Loucy (cell line): ENCODE measurements around the gene PI16.
"Not testable (repeated sequence)": the region's sequence is repeated elsewhere in the genome, so short reads cannot be mapped to it uniquely, and the experiment has no call there.

Experiments
- H2AFZ ChIP-seq: fragments of 200-600 bp; sonication (generic); 2 replicates; pipeline ENCODE4 v1.6.0; 2016; ENCODE audit warnings: antibody characterized with exemption, mild to moderate bottlenecking, low read length, moderate library complexity
- H3F3A ChIP-seq: fragments of 200-600 bp; 2 replicates; pipeline ENCODE4 v1.6.0; 2016; ENCODE audit warnings: antibody characterized with exemption, low read depth, mild to moderate bottlenecking
- H3K27me3 ChIP-seq: fragments of 200-600 bp; sonication (generic); 2 replicates; pipeline ENCODE4 v1.6.1; 2014; ENCODE audit warnings: low read length, mild to moderate bottlenecking; ENCODE audit not compliant: insufficient read depth, poor library complexity, severe bottlenecking
- H3K36me3 ChIP-seq: fragments of 200-600 bp; sonication (generic); 2 replicates; pipeline ENCODE4 v1.6.1; 2016; ENCODE audit warnings: low read length; ENCODE audit not compliant: insufficient read depth
- H3K4me1 ChIP-seq: fragments of 200-600 bp; sonication (generic); 2 replicates; pipeline ENCODE4 v1.5.1; 2014; ENCODE audit warnings: low read length, mild to moderate bottlenecking; ENCODE audit not compliant: insufficient read depth, poor library complexity, severe bottlenecking
- H3K4me2 ChIP-seq: fragments of 200-600 bp; sonication (generic); 2 replicates; pipeline ENCODE4 v1.6.0; 2014; ENCODE audit warnings: antibody characterized with exemption, low read length, low read depth, mild to moderate bottlenecking; ENCODE audit not compliant: poor library complexity, severe bottlenecking
- H3K4me3 ChIP-seq: fragments of 200-600 bp; sonication (generic); 2 replicates; pipeline ENCODE4 v1.5.1; 2014; ENCODE audit warnings: low read length, mild to moderate bottlenecking, mixed read lengths; ENCODE audit not compliant: poor library complexity, severe bottlenecking
- H3K79me2 ChIP-seq: fragments of 200-600 bp; sonication (generic); 2 replicates; pipeline ENCODE4 v1.6.1; 2014; ENCODE audit warnings: low read length; ENCODE audit not compliant: insufficient read depth
- H3K9ac ChIP-seq: fragments of 200-600 bp; sonication (generic); 2 replicates; pipeline ENCODE4 v1.6.0; 2014; ENCODE audit warnings: mild to moderate bottlenecking, low read depth, low read length, moderate library complexity; ENCODE audit not compliant: poor library complexity, severe bottlenecking
- H3K9me2 ChIP-seq: fragments of 200-600 bp; sonication (generic); replicated peaks from 2 replicates; pipeline ENCODE4 v1.6.1; 2016; ENCODE audit warnings: low read depth, low read length, mixed read lengths
- H3K9me3 ChIP-seq: fragments of 200-600 bp; sonication (generic); 2 replicates; pipeline ENCODE4 v1.6.1; 2014; ENCODE audit warnings: mild to moderate bottlenecking, antibody characterized with exemption, low read length, low read depth; ENCODE audit not compliant: insufficient read depth
- H4K20me1 ChIP-seq: fragments of 200-600 bp; sonication (generic); 2 replicates; pipeline ENCODE4 v1.6.0; 2014; ENCODE audit warnings: antibody characterized with exemption, low read length, mild to moderate bottlenecking; ENCODE audit not compliant: insufficient read depth, poor library complexity, severe bottlenecking
- EZH2phosphoT487 ChIP-seq: fragments of 200-600 bp; IDR thresholded peaks from 2 replicates; pipeline ENCODE4 v1.6.1; 2018; ENCODE audit warnings: antibody characterized with exemption, mild to moderate bottlenecking, moderate library complexity, borderline replicate concordance
- TF ChIP-seq, protein P1 (sequence below): fragments of 200-600 bp; sonication (generic); conservative IDR thresholded peaks from 2 replicates; pipeline ENCODE4 v1.5.1; 2014; ENCODE audit warnings: mild to moderate bottlenecking, antibody characterized with exemption, low read length

The PI16 gene

DNA sequence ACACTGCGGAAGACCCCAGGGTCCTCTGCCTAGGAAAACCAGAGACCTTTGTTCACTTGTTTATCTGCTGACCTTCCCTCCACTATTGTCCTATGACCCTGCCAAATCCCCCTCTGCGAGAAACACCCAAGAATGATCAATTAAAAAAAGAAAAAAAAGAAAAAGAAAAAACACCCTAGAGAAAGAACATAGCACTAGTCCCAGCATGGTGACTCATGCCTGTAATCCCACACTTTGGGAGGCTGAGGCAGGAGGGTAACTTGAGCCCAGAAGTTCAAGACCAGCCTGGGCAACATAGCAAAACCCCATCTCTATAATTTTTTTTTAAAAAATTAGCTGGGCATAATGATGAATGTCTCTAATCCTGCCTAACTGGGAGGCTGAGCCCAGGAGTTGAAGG lies 12.2 kb upstream of the PI16 start:
- H4K20me1 ChIP-seq, H3K9me2 ChIP-seq, H3K9me3 ChIP-seq, H3K36me3 ChIP-seq, H3K4me1 ChIP-seq, H3K4me2 ChIP-seq, H3K79me2 ChIP-seq, H2AFZ ChIP-seq, H3F3A ChIP-seq, H3K9ac ChIP-seq, H3K27me3 ChIP-seq, H3K4me3 ChIP-seq: not testable (repeated sequence)

DNA sequence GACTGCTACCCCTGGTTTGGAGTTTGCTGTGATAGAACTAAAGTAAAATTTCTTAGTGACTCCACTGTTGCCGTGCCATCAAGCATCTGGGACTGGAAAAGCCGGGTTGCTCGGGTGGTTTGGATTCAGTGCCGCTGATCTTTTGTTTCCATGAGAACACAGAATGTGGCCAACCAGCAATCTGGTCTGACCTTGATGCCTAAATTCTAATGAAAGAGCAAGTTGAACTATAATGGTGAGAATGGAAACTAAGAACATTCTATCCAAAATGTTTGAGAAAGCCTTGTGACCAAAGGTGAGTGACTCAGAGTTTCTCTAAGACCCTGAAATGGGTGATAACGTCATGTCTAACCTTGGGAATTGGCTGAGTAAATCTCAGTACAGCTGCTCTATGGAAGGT lies 9.9 kb upstream of the PI16 start:
- no peaks in the 10 kb centered on the region for H3F3A ChIP-seq
- H3K4me1 ChIP-seq: peaks cover 30% of the 10 kb centered on the region
- no peaks in the 10 kb centered on the region for H3K79me2 ChIP-seq
- H3K36me3 ChIP-seq: no peaks in the 10 kb centered on the region
- H3K9ac ChIP-seq: no peak overlapping the region
- no peaks in the 10 kb centered on the region for H3K9me3 ChIP-seq
- no peaks in the 10 kb centered on the region for H3K9me2 ChIP-seq
- no peak overlapping the region for H3K4me2 ChIP-seq
- no peak overlapping the region for H3K4me3 ChIP-seq
- H4K20me1 ChIP-seq: no peaks in the 10 kb centered on the region
- H3K27me3 ChIP-seq: no peaks in the 10 kb centered on the region
- no peak overlapping the region for H2AFZ ChIP-seq
- no peak for TF ChIP-seq EZH2phosphoT487
- TF ChIP-seq, protein P1, sequence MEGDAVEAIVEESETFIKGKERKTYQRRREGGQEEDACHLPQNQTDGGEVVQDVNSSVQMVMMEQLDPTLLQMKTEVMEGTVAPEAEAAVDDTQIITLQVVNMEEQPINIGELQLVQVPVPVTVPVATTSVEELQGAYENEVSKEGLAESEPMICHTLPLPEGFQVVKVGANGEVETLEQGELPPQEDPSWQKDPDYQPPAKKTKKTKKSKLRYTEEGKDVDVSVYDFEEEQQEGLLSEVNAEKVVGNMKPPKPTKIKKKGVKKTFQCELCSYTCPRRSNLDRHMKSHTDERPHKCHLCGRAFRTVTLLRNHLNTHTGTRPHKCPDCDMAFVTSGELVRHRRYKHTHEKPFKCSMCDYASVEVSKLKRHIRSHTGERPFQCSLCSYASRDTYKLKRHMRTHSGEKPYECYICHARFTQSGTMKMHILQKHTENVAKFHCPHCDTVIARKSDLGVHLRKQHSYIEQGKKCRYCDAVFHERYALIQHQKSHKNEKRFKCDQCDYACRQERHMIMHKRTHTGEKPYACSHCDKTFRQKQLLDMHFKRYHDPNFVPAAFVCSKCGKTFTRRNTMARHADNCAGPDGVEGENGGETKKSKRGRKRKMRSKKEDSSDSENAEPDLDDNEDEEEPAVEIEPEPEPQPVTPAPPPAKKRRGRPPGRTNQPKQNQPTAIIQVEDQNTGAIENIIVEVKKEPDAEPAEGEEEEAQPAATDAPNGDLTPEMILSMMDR: no peak

DNA sequence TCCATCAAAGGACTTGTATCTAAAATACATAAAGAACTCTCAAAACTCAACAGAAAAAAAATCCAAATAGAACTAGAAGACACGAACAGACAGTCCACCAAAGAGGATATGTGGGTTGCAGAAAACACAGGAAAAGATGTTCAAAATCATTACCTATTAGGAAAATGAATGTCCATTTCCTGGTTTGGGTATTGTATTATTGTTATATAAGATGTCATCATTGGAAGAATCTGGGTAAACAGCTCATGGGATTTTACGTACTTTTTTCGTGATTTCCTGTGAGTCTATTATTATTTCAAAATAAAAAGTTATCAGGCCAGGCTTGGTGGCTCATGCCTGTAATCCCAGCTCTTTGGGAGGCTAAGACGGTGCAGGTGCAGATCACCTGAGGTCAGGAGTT lies 9.2 kb upstream of the PI16 start:
- Histone ChIP-seq H3F3A (no peaks in the 10 kb centered on the region), H3K9me2 (no peaks in the 10 kb centered on the region), H3K4me3 (no peak overlapping the region), H2AFZ (no peak overlapping the region), H4K20me1 (no peaks in the 10 kb centered on the region), H3K27me3 (no peaks in the 10 kb centered on the region), H3K9ac (no peak overlapping the region), H3K9me3 (no peaks in the 10 kb centered on the region), H3K4me1 (peaks cover 31% of the 10 kb centered on the region), H3K4me2 (no peak overlapping the region), H3K36me3 (no peaks in the 10 kb centered on the region), H3K79me2 (no peaks in the 10 kb centered on the region)
- no peak for TF ChIP-seq EZH2phosphoT487
- TF ChIP-seq, protein P1: no peak

DNA sequence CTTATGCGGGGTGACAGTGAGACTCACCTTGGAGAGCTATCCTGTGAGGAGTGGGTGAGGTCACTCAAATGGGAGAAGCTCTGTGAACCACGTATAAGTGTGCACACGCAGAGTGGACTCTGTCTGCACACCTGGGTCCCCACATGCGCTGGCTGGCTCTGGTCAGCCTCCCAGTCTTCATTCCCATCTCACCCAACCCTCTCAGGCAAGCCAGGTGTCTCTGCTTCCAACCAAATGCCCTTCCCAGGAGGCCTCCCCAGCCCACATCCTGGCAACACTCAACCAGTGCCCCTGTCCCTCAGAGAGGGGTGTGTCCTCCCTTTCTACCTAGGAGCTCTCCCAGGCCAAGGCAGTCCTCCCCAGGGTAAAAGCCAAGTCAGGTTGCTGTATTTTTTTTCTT lies 8.0 kb upstream of the PI16 start:
- H3K4me3 ChIP-seq: no peak overlapping the region
- TF ChIP-seq, protein P1: no peak
- TF ChIP-seq EZH2phosphoT487: no peak
- H3K36me3 ChIP-seq: no peaks in the 10 kb centered on the region
- H3K9ac ChIP-seq: no peak overlapping the region
- H3K9me2 ChIP-seq: no peaks in the 10 kb centered on the region
- no peaks in the 10 kb centered on the region for H3K9me3 ChIP-seq
- no peaks in the 10 kb centered on the region for H3F3A ChIP-seq
- H3K79me2 ChIP-seq: no peaks in the 10 kb centered on the region
- no peak overlapping the region for H3K4me2 ChIP-seq
- H2AFZ ChIP-seq: no peak overlapping the region
- H3K27me3 ChIP-seq: no peaks in the 10 kb centered on the region
- H3K4me1 ChIP-seq: peaks cover 31% of the 10 kb centered on the region
- H4K20me1 ChIP-seq: no peaks in the 10 kb centered on the region
